Daoy (cell line): Measurements from ENCODE around the gene PDE6H. TPM values are rescaled to one million over a fixed set of nuclear protein-coding genes. Genes with fewer than 3 reads are reported as not detected.

ENCODE experiments used
- DNase-seq: peaks from one replicate; pipeline ENCODE4 v3.0.0-alpha.2; 2015; ENCODE audit warnings: low read depth
- total RNA-seq: library from RNA; depleted of rRNA; stranded (reverse); fragments of >200 nt; shearing (Covaris generic); gene quantifications from 2 replicates; pipeline ENCODE4 v1.2.3, GENCODE V29; 2014; rRNA removed

The PDE6H gene
- total RNA-seq, 1 experiment from 2014 or later: not detected

GRCh38 chr12:15001733-15002382, 29.0 kb downstream of the PDE6H start:
- no peak for DNase-seq

GRCh38 chr12:15004421-15004820, 31.6 kb downstream of the PDE6H start:
- no peak for DNase-seq

- no peak for DNase-seq
Measured at GRCh38 chr12:15005064-15005463, 32.2 kb downstream of the PDE6H start.

- DNase-seq: no peak
Measured at GRCh38 chr12:15007551-15007950, 34.7 kb downstream of the PDE6H start.

GRCh38 chr12:15011162-15011561, 38.3 kb downstream of the PDE6H start:
- no peak for DNase-seq

GRCh38 chr12:15013634-15014179, 40.9 kb downstream of the PDE6H start:
- no peak for DNase-seq

- DNase-seq: no peak
Measured at GRCh38 chr12:15014708-15015107, 41.9 kb downstream of the PDE6H start.

GRCh38 chr12:15015121-15015520, 42.3 kb downstream of the PDE6H start:
- DNase-seq: no peak

- no peak for DNase-seq
Measured at GRCh38 chr12:15020156-15020555, 47.3 kb downstream of the PDE6H start.

Other genes starting within 250 kb of the PDE6H start
- gene WBP11, start 169.6 kb upstream of the PDE6H start, total RNA-seq: 15.4 and 23.7 TPM in 2 replicates
- gene C12orf60, start 169.4 kb upstream of the PDE6H start, total RNA-seq: 1.5 and 4.5 TPM in 2 replicates
- 0.23 TPM in 1 of 2 replicates, not detected in the other for gene SMCO3, start 158.9 kb upstream of the PDE6H start, total RNA-seq
- not detected in 2 replicates for gene ART4, start 129.5 kb upstream of the PDE6H start, total RNA-seq
- gene MGP, start 87.2 kb upstream of the PDE6H start, total RNA-seq: 39.0 and 76.2 TPM in 2 replicates
- gene ERP27, start 34.5 kb upstream of the PDE6H start, total RNA-seq: not detected in 2 replicates
- gene ARHGDIB, start 11.4 kb upstream of the PDE6H start, total RNA-seq: 308 and 347 TPM in 2 replicates
- 0.40 TPM in 1 of 2 replicates, not detected in the other for gene RERG, start 248.4 kb downstream of the PDE6H start, total RNA-seq